H1 (cell line): ENCODE measurements around the gene CPO. TPM values are rescaled to one million over a fixed set of nuclear protein-coding genes. Genes with fewer than 3 reads are reported as not detected.

Experiments used
- CHD2 ChIP-seq: IDR thresholded peaks from 2 replicates; pipeline ENCODE4 v1.6.1; 2012; ENCODE audit warnings: low read length, improper control_type of control experiment
- CTBP2 ChIP-seq: IDR thresholded peaks from 2 replicates; pipeline ENCODE4 v1.7.0; 2011; ENCODE audit warnings: borderline replicate concordance, mild to moderate bottlenecking, moderate library complexity, mixed read lengths, low read length; ENCODE audit not compliant: insufficient read depth, insufficient read length
- GTF2F1 ChIP-seq: IDR thresholded peaks from 2 replicates; pipeline ENCODE4 v1.6.1; 2012; ENCODE audit warnings: low read depth, low read length, improper control_type of control experiment, borderline replicate concordance
- SIN3A ChIP-seq, 2 experiments: IDR thresholded peaks in 1 of 2; conservative IDR thresholded peaks in 1 of 2; 2 replicates each; pipeline ENCODE4 v1.6.1; 2011 to 2012; ENCODE audit warnings: low read length in 2 of 2, improper control_type of control experiment in 1 of 2, low read depth in 1 of 2, mild to moderate bottlenecking in 1 of 2
- TBP ChIP-seq: IDR thresholded peaks from 2 replicates; pipeline ENCODE4 v1.6.1; 2011; ENCODE audit warnings: low read depth, low read length, improper control_type of control experiment
- TEAD4 ChIP-seq: IDR thresholded peaks from 2 replicates; pipeline ENCODE4 v1.6.1; 2012; ENCODE audit warnings: low read depth, low read length, inconsistent platforms, mixed read lengths
- ZNF274 ChIP-seq: IDR thresholded peaks from 2 replicates; pipeline ENCODE4 v1.7.0; 2012; ENCODE audit warnings: low read length, borderline replicate concordance; ENCODE audit errors: extremely low read depth
- polyA plus RNA-seq, 7 experiments: library from polyadenylated mRNA; depleted of rRNA in 3 of 7; stranded (reverse) in 5 of 7; unstranded in 2 of 7; fragments of >200 nt in 5 of 7; fragments of 200-250 nt in 2 of 7; gene quantifications; 1 replicate in 5 of 7; 2 replicates in 1 of 7; 4 replicates in 1 of 7; pipeline versions ENCODE4 v1.2.1 to v1.2.3, GENCODE V29; 2011 to 2013; ENCODE audit warnings: missing spikeins in 2 of 7, mixed read lengths in 2 of 7
- total RNA-seq: library from RNA; stranded (reverse); fragmentation: NEBNext Ultra II Directional; extraction: Animal tissue kit (Norgen Biotek cat#: 25700); gene quantifications from 2 replicates; pipeline ENCODE4 v1.2.1, GENCODE V29; 2021
- TF ChIP-seq, protein P1 (sequence below): IDR thresholded peaks from 2 replicates; pipeline ENCODE4 v1.6.1; 2011; ENCODE audit warnings: low read depth, mild to moderate bottlenecking, low read length; ENCODE audit not compliant: insufficient read depth

CPO gene
- total and polyA plus RNA-seq, 2 of the 8 experiments (the other 6 are each of a cell fraction or from before 2014, with no cell fraction given): 1.3 TPM

DNA sequence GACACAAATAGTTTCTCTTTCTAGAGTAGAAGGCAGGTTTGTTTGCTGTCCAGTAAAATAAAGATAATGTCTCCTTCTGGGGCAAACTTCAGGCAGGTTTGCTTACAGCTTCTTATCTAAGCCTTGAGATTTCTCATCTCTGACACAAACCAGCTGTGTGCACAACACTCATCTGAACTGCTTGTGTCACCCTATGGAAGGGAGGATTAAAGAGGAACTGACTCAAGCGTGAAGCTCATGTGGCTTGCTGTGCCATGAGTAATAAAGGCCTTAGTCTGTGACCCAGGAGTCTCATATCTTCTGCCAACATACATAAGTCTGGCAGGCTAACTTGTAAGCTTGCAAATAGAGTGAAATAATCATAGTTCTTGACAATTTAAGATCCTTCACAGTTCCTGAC lies 24.2 kb upstream of the CPO start (continued):
- TF ChIP-seq, protein P1, sequence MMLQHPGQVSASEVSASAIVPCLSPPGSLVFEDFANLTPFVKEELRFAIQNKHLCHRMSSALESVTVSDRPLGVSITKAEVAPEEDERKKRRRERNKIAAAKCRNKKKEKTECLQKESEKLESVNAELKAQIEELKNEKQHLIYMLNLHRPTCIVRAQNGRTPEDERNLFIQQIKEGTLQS: no peak
- TF ChIP-seq SIN3A (conservative IDR thresholded peaks at IDR 0.05 in 1 of 2, IDR thresholded peaks at IDR 0.05 in 1 of 2; ENCODE audit: low read depth in 1 of 2, low read length in 2 of 2) (no peak), CTBP2 (no peak), CHD2 (no peak), TEAD4 (no peak), GTF2F1 (no peak), TBP (no peak), ZNF274 (no peak)
